Islet precursor cell (in vitro differentiated cells): Measurements from ENCODE around the gene ANKDD1A.

ENCODE experiments used
- DNase-seq: peaks from one replicate; pipeline ENCODE4 v3.0.0-alpha.2; 2018

The ANKDD1A gene

GRCh38 chr15:64911311-64912186 is at the start of gene ANKDD1A:
TSS of gene ANKDD1A (plus strand) at chr15:64911902. CDS start at chr15:64911931, 29 bp downstream.
- DNase-seq: peak; percentile 91

DNA sequence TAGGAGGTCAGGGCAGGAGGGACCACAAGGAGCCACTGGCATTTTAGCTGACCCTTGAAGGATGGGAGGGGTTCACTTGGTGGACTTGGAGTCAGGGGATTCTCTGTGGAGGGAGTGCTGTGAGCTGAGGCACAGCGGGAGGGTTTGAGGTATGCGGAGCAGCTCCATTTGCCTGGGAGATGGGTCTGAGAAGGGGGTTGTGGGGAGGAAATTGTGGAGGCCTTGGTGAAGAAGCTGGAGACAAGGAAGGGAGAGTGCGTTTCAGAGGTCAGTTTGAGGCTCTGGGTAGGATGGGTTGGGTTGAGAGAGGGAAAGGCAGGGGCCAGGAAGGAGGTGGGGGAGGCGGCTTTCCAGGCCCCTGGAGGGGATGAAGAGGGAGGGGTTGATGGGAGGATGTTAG is 49.7 kb upstream of the ANKDD1A start:
- no peak for DNase-seq

GRCh38 chr15:64862408-64862807 is 49.3 kb upstream of the ANKDD1A start:
- no peak for DNase-seq

DNA sequence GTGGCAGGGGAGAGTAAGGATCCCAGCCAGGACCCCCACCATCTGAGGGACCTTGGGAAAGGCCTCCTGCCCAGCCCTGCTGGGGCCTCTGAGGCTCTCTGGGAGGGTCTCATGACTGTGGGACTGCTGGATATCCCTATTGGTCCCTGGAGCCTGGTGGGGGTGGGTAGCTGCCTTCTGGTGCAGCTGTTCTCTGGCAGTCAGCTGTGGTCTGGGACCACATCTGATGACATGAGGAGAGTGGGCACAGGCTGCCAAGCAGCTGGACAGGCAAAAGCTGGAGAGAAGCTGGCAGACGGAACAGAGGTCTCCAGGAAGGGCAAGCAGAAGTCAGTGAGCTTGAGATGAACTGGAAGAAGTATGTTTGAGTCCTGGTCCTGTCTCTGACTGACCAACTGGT is 47.6 kb upstream of the ANKDD1A start:
- no peak for DNase-seq

DNA sequence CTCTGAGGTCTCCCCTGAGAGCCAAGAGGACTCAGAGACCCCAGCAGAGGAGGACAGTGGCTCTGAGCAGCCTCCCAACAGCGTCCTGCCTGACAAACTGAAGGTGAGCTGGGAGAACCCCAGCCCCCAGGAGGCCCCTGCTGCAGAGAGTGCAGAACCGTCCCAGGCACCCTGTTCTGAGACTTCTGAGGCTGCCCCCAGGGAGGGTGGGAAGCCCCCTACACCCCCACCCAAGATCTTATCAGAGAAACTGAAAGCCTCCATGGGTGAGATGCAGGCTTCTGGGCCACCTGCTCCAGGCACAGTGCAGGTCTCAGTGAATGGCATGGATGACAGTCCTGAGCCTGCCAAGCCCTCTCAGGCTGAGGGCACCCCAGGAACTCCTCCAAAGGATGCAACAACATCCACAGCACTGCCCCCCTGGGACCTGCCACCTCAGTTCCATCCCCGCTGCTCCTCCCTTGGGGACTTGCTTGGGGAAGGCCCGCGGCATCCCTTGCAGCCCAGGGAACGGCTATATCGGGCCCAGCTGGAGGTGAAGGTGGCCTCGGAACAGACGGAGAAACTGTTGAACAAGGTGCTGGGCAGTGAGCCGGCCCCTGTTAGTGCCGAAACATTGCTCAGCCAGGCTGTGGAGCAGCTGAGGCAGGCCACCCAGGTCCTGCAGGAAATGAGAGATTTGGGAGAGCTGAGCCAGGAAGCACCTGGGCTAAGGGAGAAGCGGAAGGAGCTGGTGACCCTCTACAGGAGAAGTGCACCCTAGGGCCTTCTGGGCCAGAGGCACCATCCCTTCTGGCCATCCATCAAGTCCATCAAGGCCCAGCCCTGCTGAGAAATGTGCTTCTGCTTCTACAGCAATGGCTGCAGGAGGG is 46.3 kb upstream of the ANKDD1A start:
- no peak for DNase-seq

DNA sequence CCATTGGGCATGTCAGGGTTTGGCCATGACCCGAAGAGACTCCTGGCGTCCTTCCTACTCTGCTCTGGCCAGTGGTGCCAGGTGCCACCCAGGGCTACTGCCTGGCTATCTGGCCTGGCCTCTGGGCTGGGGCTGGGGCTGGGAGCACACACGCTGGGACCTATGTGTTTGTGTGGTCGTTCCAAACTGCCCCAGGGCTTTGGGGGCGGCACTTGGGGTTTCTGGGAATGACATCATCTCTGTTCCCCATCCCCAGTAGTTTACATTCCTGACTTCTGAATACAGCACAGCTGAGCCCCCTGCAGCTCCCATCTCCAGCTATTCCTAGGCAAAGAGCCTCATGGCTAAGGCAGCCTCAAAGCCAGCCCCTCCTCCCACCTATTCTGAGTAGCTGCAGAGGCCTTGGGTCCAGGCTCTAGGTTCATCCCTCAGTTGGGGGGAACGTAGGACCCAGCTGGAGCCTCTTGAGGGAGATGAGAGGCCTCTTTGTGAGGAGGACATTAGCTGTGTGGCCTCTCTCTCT is 45.6 kb upstream of the ANKDD1A start:
- DNase-seq: peak; percentile 71

GRCh38 chr15:64869501-64869900 is 42.2 kb upstream of the ANKDD1A start:
- no peak for DNase-seq

- no peak for DNase-seq
These were observed 41.3 kb upstream of the ANKDD1A start for GRCh38 chr15:64870353-64870752.

- no peak for DNase-seq
These were observed 36.0 kb upstream of the ANKDD1A start for GRCh38 chr15:64875641-64876223.

DNA sequence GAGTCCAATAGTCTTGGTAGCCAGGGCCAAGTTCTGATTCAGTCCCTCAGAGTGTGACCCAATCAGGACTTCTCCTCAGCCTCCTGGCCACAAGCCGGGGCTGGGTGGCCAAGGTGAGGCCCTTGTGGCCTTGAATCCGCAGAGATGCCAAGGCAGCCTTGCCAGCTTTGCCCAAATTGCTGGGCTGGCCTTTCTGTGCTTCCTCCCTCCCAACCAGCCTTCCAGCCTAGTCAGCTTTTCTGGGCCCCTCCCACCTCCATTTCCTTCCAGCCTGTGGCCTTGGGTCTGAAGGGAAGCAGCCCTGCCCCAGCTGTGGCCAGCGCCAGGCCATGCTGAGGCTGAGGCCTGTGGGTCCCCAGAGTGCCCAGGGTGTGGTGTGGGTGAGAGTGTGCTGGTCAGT is 34.3 kb upstream of the ANKDD1A start:
- no peak for DNase-seq

- DNase-seq: no peak
These were observed 33.0 kb upstream of the ANKDD1A start for GRCh38 chr15:64878705-64879104.

DNA sequence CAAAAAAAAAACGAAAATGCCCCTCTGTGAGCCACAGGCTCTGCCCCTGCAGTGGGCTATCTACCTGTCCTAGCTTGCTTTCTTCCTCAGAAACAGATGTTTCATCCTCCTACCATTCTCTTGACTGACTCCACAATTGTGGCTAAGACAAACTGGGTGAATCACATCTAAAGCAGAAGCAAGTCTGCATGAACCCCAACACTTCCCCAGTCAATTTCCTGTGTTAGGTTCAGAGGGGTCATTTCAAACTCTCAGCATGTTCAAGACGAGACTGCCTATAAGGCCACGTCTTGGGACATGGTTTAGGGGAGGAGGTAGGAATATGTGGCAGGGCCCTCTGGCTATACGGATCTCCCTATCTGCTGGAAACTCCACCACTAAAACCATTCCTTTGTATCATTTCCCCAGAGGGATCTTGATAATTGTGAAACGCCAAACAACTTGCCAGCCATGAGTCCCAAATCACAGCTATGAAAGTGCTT is 28.6 kb upstream of the ANKDD1A start:
- no peak for DNase-seq

- peak; percentile 87 for DNase-seq
These were observed 27.6 kb upstream of the ANKDD1A start for GRCh38 chr15:64883997-64884511.

DNA sequence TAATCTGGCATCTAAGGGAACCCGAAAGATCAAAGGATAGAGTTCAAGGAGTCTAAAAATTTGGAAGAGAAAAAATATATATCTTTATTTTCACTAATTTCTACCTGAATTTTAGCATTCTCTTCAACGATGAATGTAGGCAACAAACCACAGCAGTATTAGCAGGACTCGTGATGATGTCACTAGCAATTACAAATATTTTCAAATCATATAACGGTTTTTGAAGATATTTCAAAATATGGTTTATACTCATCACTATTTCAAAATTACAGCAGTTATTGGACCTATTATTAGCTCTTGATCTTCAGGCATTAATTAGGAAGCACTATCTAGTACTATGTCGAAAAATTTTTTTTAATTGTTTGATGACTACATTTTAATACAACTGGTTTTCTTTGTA is 27.0 kb upstream of the ANKDD1A start:
- no peak for DNase-seq

GRCh38 chr15:64888336-64888735 is 23.4 kb upstream of the ANKDD1A start:
- peak; percentile 38 for DNase-seq

- peak; percentile 43 for DNase-seq
These were observed 20.1 kb upstream of the ANKDD1A start for GRCh38 chr15:64891561-64891960.

DNA sequence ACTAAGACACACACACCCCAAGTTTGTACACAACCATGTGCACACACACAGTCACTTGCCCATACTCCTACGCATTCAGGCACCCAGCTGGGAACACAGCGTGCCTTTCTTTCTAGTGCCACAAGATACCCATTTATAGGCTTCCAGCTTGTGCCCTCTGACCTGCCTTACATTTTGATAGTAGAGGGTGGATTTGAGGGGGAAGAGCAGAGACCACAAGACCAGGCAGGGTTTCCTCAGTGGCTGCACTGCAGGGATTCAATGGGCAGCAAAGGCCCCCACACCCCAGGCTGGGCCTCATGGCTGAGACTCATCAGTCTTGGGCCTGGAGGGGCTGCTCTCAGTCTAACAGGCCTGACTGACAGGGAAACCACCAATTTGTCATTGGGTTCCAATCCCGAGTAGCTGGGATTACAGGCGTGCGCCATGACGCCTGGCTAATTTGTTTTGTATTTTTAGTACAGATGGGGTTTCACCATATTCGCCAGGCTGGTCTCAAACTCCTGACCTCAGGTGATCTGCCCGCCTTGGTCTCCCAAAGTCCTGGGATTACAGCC is 18.8 kb upstream of the ANKDD1A start:
- peak; percentile 30 for DNase-seq

DNA sequence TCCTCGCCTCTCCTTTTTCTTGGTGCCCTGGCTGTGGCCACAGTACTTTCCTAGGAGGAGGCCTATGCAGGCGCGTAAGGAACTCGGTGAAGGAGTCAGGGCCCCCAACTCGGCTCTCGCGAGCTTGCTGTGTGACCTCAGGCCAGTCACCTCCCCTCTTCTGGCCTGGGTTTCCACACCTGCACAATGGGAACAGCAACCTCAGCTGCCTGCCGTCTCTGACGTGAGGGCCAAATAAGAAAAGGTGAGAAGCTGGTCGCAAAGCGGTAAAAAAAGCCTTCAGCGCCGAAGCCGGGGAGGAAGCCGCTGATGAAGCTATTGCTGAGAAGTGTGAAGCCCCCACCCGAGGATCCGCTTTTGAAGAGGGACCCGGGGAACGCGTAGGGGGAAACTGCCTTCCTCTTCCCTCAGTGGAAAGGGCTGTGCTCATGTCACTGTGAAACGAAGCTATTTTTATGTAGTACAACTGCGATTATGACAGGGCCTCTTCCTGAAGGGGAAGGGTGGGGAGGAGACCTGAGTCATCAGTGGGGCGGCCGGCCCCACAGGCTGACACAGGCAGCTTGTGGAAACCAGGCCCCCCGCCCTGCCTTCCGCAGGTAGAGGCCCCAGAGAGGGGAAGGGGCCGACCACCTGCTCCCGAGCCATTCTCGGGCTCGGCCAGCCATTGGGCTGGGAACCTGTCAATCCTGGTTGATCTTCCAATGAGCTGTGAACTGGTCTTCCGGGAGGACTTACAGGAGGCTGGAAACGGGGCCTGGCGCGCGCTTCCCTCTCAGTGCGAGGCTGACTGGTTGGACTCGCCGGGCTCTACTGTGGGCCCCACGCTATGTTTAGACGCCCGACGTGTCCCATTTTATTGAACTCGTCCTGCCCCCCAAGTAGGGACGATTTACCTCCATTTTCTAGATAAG is 18.0 kb upstream of the ANKDD1A start:
- DNase-seq: peak; percentile 98

DNA sequence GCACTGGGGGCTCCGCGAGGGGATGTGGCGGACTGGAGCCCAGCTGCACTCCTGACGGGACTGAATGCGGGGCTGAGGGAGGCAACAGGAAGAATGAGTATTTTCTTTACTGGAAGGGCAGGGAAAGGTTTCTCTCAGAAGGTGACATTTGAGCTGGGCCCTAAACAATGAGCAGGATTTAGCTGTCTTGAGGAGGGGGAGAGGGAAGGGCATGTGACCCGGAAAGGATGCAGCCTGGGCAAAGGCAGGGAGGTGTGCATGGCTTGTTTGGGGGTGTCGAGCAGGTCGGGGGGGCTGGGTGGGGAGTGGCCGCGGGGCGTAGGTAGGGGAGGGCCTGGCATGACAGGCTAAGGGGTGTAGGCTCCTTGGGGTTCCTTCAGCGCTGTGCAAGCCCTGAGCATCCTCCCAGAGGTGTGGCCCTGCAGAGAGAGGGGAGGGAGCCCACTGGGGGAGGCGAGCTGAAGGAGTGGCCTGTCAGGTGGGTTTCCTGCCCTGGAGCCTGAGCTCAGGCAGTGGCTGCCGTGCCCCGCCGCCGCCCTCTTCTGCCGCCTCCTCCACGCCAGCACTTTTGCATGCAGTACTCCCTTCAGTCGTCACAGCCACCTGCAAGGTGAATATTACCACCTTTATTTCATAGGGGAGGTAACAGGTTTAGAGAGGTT is 17.2 kb upstream of the ANKDD1A start:
- no peak for DNase-seq

DNA sequence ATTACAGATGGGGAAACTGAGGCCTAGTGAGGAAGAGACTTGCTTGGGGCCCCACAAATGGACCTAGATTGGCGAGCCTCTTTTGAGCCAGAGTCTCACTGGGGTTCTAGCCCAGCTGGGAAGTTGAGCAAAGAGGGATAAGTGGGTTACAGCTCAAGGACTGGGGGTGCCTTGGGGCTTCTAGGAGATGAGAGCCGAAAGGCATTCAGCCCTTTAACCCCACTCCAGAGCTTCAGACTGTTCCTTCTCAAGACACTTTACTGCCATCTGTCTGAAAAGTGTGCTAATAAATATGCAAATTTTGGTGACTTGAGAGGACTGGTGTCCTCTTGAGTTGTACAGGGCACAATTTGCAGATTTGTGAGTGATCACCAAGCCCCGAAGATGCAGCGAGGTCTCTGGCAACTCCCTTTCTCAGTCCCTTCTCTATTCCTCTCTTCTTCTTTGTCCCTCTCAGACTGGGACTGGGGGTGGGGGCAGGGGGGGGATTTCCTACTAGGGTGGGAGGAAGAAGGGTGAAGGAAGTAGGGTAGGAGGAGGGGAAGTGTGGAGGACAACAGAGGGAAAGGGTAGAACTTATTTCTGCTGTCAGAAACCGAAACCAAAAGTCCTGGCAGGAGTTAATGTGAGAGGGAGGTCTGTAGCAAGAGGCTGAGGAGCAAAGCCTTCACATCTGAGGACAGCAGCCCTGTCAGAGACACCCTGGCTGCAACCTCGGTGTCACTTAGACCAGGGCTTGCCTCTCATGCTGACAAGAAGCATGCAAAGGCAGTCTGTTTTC is 16.2 kb upstream of the ANKDD1A start:
- no peak for DNase-seq
